Activated effector memory CD4-positive, alpha-beta T cell treated with anti-CD3 and anti-CD28 coated beads, Interleukin-2, amount 50 U/mL, for 16 hours (primary cell): ENCODE results near the gene STRA6.

ENCODE experiments used
- DNase-seq: peaks from one replicate; pipeline ENCODE4 v3.0.0-alpha.2; 2020

Gene STRA6

GRCh38 chr15:74202452-74203401 is at the start of gene STRA6:
Gene STRA6, minus strand, starts transcription at chr15:74202787. Its CDS starts 520 bp downstream, at chr15:74202267.
- DNase-seq, result no peak

- no peak for DNase-seq
These were observed 49.7 kb upstream of the STRA6 start for GRCh38 chr15:74252291-74252690.

- DNase-seq, result no peak
These were observed 48.7 kb upstream of the STRA6 start for GRCh38 chr15:74251131-74251811.

GRCh38 chr15:74250266-74250665 is 47.7 kb upstream of the STRA6 start:
- no peak for DNase-seq

- no peak for DNase-seq
These were observed 42.9 kb upstream of the STRA6 start for GRCh38 chr15:74245342-74245931.

GRCh38 chr15:74244822-74245341 is 42.3 kb upstream of the STRA6 start:
- no peak for DNase-seq

- DNase-seq, result no peak
These were observed 40.8 kb upstream of the STRA6 start for GRCh38 chr15:74243431-74243830.

- DNase-seq, result no peak
These were observed 40.0 kb upstream of the STRA6 start for GRCh38 chr15:74242441-74243185.

GRCh38 chr15:74240897-74241614 is 38.5 kb upstream of the STRA6 start:
- DNase-seq, result no peak

GRCh38 chr15:74240002-74240568 is 37.5 kb upstream of the STRA6 start:
- no peak for DNase-seq

GRCh38 chr15:74239051-74239705 is 36.6 kb upstream of the STRA6 start:
- DNase-seq, result no peak

GRCh38 chr15:74235962-74236361 is 33.4 kb upstream of the STRA6 start, which contains the start of gene CCDC33:
Gene CCDC33, plus strand, starts transcription at chr15:74236326. Its CDS starts 394 bp downstream, at chr15:74236720.
- DNase-seq, result no peak

- DNase-seq, result no peak
These were observed 31.9 kb upstream of the STRA6 start for GRCh38 chr15:74234598-74234875.

- no peak for DNase-seq
These were observed 31.4 kb upstream of the STRA6 start for GRCh38 chr15:74233851-74234597.

GRCh38 chr15:74233373-74233772 is 30.8 kb upstream of the STRA6 start:
- no peak for DNase-seq

- no peak for DNase-seq
These were observed 28.9 kb upstream of the STRA6 start for GRCh38 chr15:74231475-74231874.

- DNase-seq, result no peak
These were observed 27.1 kb upstream of the STRA6 start for GRCh38 chr15:74229686-74230085.

GRCh38 chr15:74228723-74229081 is 26.1 kb upstream of the STRA6 start:
- no peak for DNase-seq

GRCh38 chr15:74227968-74228722 is 25.6 kb upstream of the STRA6 start:
- no peak for DNase-seq
